Adrenal gland (tissue), 5 donors: Measurements from ENCODE around the gene ZIC2.

Experiments used
- CTCF ChIP-seq, 6 experiments: fragments of 450-650 bp in 4 of 6; fragments of 200-600 bp in 2 of 6; sonication (generic) in 1 of 6; IDR thresholded peaks; 1 replicate in 5 of 6; 2 replicates in 1 of 6; pipeline versions ENCODE4 v1.5.1 to v1.8.0; 2016 to 2021; ENCODE audit warnings: antibody characterized with exemption in 6 of 6, mild to moderate bottlenecking in 2 of 6, moderate library complexity in 1 of 6
- POLR2A ChIP-seq, 2 donors: fragments of 450-650 bp; IDR thresholded peaks; one replicate each; pipeline ENCODE4 v1.6.1; 2017; ENCODE audit warnings: antibody characterized with exemption in 2 of 2, mild to moderate bottlenecking in 2 of 2, moderate library complexity in 1 of 2
- donor health status: DM: no; HTN: no; CAD: no.

DNA sequence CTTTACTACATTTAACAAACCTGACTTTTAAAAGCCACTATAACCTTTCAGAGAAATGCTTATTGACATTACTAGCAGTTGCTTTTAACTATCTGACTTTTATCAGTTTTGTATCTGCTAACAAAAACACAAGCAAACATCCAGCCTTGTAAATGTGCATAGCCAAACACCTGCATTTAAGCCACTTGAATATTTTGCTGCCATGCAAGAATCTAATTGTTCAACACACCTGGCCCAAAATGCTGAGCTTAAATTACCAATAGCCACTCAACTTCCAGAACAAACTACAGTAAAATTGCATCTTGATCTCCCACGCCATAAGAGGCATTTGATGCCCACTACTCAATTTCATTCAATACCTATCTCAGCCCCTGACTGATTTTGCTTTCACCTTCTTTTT, 19.3 kb upstream of the ZIC2 start:
- TF ChIP-seq CTCF (IDR thresholded peaks at IDR 0.05) (no peak), POLR2A (IDR thresholded peaks at IDR 0.05) (no peak)
